ENCODE measurements around the gene LPAR2.
"Not testable (repeated sequence)": the region's sequence is repeated elsewhere in the genome, so short reads cannot be mapped to it uniquely, and the experiment has no call there.

GRCh38 chr19:19665420-19665948 lies 37.5 kb upstream of the LPAR2 start:
- TF ChIP-seq CTCF (IDR thresholded peaks at IDR 0.05; ENCODE audit: low read length); EZH2 (IDR thresholded peaks at IDR 0.05; ENCODE audit: borderline replicate concordance, low read length): not testable (repeated sequence)

All from OCI-LY1 (cell line).